Activated CD8-positive, alpha-beta memory T cell treated with anti-CD3 and anti-CD28 coated beads, Interleukin-2, amount 50 U/mL, for 4 hours (primary cell): ENCODE measurements around the gene CDADC1.
A peak's percentile ranks its signal among the peaks of the same experiment; 100 is the strongest.

Source experiments
- DNase-seq: peaks from one replicate; pipeline ENCODE4 v3.0.0-alpha.2; 2020

The CDADC1 gene

GRCh38 chr13:49247643-49248621, at the start of gene CDADC1:
CDADC1 (plus strand) TSS chr13:49247925; CDS start chr13:49248038, 113 bp downstream.
- peak; percentile 89 for DNase-seq

- DNase-seq = no peak
Measured at GRCh38 chr13:49206641-49207040, 41.1 kb upstream of the CDADC1 start.

- DNase-seq = no peak
Measured at GRCh38 chr13:49208619-49209018, 39.1 kb upstream of the CDADC1 start.

- DNase-seq = no peak
Measured at GRCh38 chr13:49210114-49210513, 37.6 kb upstream of the CDADC1 start.

GRCh38 chr13:49210669-49211068, 37.1 kb upstream of the CDADC1 start:
- no peak for DNase-seq

GRCh38 chr13:49213539-49213938, 34.2 kb upstream of the CDADC1 start:
- DNase-seq = no peak

- no peak for DNase-seq
Measured at GRCh38 chr13:49213997-49214916, 33.5 kb upstream of the CDADC1 start.

- peak; percentile 35 for DNase-seq
Measured at GRCh38 chr13:49214917-49215376, 32.8 kb upstream of the CDADC1 start.

- no peak for DNase-seq
Measured at GRCh38 chr13:49216334-49216733, 31.4 kb upstream of the CDADC1 start.

- no peak for DNase-seq
Measured at GRCh38 chr13:49217962-49218492, 29.7 kb upstream of the CDADC1 start.

- DNase-seq = no peak
Measured at GRCh38 chr13:49218493-49219051, 29.2 kb upstream of the CDADC1 start.

- DNase-seq = no peak
Measured at GRCh38 chr13:49219647-49220035, 28.1 kb upstream of the CDADC1 start.

GRCh38 chr13:49220036-49220855, 27.5 kb upstream of the CDADC1 start, which contains the start of gene MLNR:
MLNR (plus strand) TSS chr13:49220338; CDS start chr13:49220338, 0 bp downstream.
- peak; percentile 36 for DNase-seq

GRCh38 chr13:49220856-49221589, 26.7 kb upstream of the CDADC1 start:
- DNase-seq = no peak

GRCh38 chr13:49221590-49221965, 26.1 kb upstream of the CDADC1 start:
- no peak for DNase-seq

- no peak for DNase-seq
Measured at GRCh38 chr13:49225223-49226042, 22.3 kb upstream of the CDADC1 start.

GRCh38 chr13:49226613-49227012, 21.1 kb upstream of the CDADC1 start:
- no peak for DNase-seq

GRCh38 chr13:49234741-49235140, 13.0 kb upstream of the CDADC1 start:
- DNase-seq = no peak

GRCh38 chr13:49235856-49236431, 11.8 kb upstream of the CDADC1 start:
- DNase-seq = no peak

- DNase-seq = no peak
Measured at GRCh38 chr13:49238621-49239020, 9.1 kb upstream of the CDADC1 start.
